Umbilical cord (tissue), 2 donors: ENCODE data around the gene ADCY4. TPM values are rescaled to one million over a fixed set of nuclear protein-coding genes. Genes with fewer than 3 reads are reported as not detected.

ENCODE experiments used
- DNase-seq: peaks from one replicate; pipeline ENCODE4 v3.0.0-alpha.2; 2015; ENCODE audit warnings: low spot score
- total RNA-seq: library from RNA; depleted of rRNA; stranded (reverse); fragments of >200 nt; gene quantifications from one replicate; pipeline ENCODE4 v1.2.3, GENCODE V29; 2014; ENCODE audit warnings: low replicate concordance; ENCODE audit not compliant: insufficient read depth

The ADCY4 gene
- total RNA-seq, 1 donor from 2014 or later: 8.2 TPM

DNA sequence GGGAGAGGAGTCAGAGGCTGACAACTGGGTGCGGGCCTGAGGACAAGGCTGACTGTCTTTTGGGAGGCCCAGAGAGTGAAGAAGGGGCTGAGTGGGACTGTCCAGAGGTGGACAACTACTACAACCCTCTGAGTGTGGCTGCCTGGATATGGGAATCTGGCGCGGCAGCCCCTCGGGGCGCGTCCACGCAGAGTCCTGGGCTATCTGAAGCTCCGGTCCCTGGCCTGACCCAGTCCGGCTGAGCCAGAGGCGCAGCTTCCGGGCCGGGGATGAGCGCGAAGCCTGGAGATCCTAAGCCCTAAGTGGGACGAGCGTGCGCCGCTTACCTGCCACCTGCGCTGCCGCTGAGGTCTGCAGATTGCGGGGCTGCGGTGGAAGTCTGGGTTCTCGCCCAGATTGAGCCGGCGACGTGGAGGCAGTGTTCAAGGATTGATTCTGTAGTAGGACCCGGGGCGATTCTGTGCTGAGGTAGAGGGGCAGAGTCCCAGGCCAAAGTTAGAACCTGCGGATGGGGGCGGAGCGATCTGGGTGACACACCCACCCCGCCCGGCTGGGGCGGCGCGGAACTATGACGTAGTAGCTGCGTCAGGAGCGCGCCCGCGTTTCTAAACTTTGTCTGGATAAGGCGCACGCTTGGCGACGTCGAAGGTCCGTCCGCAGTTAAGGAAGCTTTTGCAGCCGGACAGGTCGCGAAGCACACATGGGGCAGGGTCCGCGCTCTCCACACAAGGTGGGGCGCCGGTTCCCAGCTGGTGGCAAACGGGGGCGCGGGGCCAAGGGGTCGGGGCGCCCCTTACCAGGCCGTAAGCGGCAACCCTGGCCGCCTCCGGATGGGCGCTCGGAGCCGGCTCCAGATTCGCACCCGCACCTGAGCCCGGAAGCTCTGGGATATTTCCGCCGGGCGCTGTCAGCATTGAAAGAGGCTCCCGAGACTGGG is 35.3 kb downstream of the ADCY4 start, which contains the start of the genes DHRS1 and NOP9:
Gene DHRS1 (minus strand): TSS at position 526 of the 937 bp plus-strand sequence. CDS start 674 bp downstream, outside the sequence.
Gene NOP9 (plus strand): TSS at position 596 of the 937 bp plus-strand sequence. CDS start 105 bp downstream, at position 701.
- peak; percentile 90 for DNase-seq

DNA sequence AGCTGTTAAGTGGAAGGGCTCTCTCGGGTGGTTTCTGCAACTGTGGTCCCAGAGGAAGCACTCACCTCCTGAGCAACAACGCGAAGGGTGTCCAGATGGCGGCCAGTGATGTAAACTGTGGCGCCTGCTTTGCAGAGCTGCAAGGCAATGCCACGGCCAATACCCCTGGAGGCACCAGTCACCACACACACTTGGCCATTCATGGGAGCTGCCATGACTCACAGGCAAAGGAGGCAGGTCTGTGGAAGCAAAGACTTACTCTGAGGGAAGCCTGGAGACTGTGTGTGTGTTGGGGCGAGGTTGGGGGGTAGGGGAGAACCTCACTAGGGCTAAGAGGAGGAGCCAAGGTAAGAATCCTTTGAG is 36.0 kb downstream of the ADCY4 start:
- no peak for DNase-seq

DNA sequence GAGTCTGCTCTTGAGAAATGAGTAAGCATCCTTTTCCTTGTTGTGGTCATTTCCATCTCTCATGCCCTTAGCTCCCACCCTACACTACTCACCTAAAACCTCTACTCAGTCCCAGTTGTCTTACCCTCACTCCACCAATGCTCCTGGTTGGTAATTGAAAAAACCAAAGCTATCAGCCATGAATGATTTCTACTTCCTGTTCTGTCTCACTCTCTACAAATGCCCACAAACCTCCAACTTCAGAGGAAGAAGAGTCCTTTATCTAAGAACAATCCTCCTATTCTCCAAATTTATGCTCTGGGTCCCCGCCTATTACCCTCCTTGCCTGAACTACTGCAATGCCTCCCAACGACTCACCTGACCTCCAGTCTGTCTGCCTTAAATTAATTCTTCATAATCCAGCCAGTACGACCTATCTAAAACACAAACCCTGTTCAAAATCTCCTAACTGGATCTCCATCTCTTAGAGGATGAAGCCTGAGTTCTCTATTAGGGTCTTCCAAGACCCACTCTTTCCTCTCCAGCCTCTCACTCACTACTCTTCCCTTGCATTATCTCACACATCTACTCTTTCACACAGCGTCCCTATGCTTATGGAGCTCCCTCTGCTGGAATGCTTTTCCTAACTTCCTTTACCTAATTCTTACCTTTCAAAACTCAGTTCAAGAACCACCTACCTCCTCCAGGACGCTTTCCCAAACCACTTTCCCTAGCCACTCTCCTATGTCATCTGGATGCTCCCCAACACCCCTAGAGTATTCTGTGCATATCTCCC is 37.5 kb downstream of the ADCY4 start:
- peak; percentile 38 for DNase-seq

DNA sequence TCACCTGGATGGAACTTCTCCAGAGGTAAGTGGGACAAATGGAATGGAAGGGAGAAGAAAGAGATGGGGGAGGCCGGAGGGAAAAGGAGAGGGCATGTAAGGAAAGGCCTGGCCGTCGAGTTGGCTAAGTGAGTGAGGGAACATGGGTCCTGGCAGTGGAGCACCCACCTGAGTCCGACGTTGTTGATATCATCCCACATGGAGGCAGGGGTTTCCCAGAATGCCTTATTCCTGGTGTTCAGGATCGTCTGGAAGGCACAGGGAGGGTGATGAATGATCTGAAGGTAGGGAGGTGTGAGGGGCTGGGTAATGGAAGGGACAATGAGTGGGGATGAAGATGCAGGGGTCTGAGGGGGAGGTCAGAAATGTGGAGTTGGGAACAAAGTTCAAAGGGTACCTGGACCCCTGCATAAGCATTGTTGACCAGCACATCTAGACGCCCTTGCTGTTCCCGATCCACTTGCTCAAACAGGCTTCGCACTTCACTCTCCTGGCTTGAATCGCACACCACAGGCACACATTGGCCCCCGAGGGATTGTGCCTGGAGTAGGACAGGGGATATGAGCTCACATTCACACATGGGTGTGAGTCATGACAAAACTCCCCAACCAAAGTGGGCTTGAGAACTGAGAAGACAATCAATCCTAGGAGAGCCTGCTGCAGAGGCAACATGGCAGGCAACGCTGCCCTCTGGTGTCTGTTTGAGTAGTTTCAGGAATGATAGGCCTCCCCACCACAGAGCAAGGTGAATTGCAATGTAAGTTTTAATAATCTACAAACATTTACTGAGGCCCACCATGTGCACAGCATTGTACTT is 38.3 kb downstream of the ADCY4 start:
- DNase-seq: peak; percentile 81

DNA sequence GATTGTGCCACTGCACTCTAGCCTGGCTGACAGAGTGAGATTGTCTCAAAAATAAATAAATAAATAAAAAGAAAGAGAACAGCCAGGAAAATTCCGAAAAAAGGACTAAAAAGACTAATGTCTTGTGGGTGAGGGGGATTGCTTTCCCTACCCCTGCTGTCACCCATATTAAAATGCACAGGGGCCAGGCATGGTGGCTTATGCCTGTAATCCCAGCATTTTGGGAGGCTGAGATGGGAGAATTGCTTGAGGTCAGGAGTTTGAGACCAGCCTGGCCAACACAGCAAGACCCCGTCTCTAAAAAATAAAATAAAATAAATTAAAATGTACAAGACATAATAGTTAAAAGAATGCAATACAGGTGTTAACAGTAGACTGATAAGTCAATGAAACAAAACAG is 41.3 kb downstream of the ADCY4 start:
- no peak for DNase-seq

DNA sequence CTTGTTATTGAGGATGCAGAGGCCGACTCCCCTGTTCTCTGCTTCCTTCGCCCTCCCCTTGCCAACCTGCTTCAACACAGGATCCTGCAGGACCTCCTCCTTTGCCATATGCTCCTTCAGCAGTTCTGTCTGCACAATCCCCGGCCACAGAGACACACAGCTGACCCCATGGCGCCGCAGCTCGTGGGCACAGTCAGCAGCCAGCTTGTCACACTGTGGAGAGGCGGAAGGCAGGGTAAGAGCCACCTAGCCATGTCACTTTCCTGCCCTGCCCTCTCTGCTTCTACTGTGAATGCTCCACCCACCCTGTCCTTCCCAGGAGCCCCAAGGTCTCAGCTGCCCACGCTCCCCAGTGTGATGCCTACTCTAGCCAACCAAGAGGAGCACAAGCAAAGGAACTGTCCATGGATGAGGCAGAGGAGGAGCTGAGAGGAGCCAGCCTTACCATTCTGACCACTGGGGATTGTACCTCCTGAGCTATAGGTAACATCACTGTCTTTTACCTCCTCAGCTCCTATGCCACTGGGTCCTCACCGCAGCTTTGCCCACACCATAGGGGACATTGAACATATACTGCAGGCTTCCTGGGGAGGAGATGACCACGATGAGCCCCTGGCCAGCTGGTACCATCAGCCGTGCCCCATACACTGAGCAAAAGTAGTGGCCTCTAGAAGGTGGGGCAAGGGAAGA is 42.6 kb downstream of the ADCY4 start:
- no peak for DNase-seq

DNA sequence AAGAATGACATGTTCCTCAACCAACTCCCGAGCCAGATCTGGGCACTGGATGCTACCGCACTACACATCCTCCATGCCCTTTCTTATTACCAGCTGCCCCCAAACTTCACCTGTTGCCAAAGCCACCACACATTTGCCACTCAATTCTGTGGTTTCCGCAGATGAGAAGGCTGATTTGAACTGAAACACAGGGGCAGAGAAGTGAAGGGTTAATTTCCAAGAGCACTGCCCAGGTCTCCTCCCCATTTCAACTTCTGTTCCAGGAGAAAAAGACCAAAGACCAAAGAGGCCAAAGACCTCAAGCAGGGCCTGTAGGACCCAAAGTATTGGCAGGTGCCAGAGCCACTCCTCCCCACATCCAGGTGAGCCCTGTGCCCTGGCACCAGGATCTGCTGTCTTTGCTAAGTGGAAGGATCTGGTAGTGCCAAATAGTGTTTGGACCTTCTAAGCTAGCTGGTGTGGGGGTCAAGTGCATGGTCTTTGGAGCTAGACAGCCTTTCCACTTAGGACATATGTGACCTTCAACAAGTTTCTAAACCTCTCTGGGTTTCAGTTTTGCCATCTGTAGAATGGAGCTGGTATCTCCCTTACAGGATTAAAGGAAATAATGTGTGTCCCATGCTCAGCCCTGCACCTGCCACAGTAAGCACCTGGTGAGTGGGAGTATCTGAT is 43.3 kb downstream of the ADCY4 start:
- no peak for DNase-seq

DNA sequence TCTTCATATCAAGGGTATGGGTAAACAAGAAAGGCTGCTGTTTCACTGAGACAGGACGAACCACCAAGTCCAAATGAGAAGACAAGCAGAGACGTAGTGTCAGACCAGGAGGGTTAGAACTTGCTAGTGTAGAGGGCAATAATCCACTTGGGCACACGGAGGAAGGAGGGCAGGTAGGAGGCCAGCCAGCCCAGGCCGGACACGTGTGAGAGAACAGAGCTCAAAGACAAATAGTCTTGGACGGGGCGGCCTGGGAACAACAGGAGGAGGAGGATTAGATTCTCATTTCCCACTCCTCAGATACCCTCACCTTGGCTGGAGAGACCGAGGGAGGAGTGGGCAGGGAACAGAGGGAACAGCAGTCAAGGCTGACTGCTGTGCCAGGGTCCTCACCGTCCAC is 44.1 kb downstream of the ADCY4 start:
- no peak for DNase-seq

DNA sequence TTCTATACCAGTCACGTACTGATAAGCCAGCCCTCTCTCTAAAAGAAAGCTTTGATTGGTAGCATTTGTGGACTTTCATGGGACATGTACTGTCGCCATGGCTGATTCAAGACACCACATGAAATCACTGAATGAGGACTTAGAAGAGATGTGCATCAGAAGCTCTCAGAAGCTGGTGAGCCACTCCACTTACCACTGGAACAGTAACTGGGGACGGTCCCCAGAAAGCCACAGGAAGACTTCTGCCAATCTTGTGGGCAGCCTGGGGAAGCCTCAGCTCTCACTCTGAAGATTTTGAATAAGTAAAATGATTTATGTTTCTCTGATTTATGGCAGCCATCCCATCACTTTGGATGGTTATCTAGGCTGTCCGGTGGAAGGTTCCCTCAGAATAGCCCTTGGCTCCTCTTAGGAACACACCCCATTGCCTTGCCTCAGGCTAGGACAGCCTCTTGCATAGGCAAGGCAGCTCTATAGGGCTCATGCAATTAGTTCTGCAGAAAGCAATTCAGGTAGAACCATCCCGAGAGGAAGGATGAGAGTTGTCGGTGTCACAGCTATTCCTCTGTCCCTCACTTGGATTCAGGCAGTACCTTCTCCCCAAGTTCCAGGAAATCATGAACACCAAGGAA is 45.1 kb downstream of the ADCY4 start:
- no peak for DNase-seq

DNA sequence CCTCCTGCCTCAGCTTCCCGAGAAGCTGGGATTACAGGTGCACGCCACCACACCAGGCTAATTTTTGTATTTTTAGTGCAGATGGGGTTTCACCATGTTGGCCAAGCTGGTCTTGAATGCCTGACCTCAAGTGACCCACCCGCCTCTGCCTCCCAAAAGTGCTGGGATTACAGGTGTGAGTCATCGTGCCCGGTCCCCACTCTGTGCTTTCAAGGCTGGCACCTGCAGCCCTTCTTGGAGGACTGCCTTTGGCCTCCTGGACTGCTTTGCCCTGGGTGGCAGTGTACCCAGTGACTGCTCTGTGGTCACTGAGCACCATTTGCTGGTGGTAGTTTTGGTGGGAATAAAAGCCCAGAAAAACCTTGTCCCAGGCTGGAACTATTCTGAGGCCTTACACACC is 47.9 kb downstream of the ADCY4 start:
- DNase-seq: no peak

DNA sequence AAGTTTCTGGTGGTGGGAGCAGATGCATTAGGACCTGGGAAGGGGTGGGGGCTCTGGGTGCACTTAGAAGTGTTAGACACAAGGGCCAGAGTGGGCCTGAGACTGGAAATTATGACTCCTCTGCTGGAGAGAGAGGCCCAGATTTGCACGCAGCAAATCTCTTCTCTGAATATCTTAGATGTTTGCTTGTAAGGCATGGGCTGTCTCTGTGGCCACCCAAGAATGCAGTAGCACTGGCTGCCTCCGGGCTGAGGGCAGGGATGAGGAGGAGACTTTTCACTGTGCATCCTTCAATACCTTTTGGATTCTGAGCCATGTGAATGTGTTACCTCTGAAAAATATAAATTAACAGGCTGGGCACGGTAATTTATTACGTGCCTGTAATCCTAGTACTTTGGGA is 49.5 kb downstream of the ADCY4 start:
- DNase-seq: peak; percentile 49

DNA sequence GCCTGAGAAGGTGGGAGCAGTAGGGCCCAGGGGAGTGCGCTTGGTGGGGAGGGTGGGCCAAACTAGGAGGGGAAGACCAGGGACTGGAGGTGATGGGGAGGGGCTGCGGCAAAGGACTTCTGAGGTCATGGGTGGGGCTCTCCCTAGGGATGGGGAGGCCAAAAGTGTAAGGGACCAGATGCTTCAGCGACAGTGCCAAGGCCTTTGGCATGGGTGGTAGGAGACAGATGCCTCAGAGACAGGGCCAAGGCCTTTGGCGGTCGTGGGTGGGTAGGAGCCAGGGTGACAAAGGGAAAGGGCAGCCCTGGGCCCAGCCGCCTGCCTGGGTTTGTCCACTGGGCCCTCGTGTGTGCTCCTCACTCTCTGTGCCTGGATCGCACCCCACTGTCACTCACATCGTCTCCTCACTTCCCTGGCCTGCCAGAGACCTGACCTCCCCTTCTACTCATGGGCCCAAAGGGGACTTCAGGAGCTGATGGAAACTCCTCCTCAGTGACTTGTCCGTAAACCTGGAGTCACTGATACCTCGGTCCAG is 50.3 kb downstream of the ADCY4 start:
- DNase-seq: no peak

DNA sequence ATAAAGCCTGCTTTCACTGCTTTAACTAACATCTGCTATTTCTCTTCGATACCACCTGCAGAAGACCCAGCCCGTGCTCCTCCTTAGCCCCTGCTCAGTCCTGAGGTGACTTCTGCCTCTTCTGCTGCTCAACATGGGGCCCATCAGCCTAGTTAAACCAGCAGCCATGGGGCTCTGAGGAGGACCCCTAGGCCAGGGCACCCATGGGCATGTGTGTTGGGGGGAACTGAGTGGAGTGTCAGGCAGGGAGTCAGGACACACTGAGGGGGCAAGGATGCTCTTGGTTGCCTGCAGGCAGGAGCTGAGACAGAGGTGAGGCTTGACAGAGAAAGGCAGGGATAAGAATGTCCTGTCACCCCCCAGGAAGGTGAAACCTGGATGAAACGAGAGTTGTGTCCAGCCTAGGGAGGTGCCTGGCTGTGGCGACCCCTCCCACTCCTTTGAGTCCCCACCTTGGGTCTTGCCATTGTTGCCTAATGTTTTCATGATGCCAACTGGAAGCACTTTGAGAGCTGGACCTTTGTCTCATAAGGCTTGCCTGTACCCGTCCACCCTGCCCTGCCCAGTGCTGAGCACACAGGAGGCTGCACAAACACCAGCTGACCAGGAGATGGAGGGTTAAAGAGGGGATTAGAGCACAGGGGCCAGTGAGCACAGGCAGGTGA is 50.9 kb downstream of the ADCY4 start:
- DNase-seq: no peak

DNA sequence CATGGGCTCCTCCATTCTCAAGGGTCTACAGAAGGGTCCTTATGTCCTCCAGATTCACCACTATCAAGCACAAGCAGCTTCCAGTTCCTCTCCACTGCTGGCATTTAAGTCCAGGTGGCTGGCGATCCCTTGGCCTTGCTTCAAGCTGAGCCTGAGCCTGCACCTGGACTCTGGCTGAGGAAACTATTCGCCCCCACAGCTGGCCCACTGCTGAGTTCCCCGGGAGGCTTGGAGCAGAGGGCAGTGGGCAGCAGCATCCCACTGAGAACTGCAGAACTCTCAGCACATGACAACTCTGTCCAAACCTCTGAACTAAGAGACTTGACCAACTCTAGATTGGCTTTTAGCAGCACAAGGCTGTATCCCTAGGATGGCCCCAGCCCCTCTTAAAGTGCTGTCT is 52.1 kb downstream of the ADCY4 start:
- no peak for DNase-seq

DNA sequence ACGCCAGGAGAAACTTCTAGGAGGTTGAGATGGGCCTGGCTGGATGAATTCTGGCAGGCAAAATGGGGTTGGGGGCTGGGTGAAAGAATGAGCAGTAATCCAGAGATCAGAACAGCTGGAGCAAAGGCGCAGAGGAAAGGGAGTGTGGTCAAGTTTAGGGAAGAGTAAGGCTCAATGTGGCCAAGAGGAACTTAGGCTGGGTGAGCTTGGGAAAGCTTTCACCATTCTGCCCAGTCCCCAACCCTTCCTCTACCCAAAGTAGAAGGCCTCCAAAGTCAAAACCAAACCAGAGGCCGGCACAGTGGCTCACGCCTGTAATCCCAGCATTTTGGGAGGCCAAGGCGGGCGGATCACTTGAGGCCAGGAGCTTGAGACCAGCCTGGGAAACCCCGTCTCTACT is 53.2 kb downstream of the ADCY4 start:
- no peak for DNase-seq

DNA sequence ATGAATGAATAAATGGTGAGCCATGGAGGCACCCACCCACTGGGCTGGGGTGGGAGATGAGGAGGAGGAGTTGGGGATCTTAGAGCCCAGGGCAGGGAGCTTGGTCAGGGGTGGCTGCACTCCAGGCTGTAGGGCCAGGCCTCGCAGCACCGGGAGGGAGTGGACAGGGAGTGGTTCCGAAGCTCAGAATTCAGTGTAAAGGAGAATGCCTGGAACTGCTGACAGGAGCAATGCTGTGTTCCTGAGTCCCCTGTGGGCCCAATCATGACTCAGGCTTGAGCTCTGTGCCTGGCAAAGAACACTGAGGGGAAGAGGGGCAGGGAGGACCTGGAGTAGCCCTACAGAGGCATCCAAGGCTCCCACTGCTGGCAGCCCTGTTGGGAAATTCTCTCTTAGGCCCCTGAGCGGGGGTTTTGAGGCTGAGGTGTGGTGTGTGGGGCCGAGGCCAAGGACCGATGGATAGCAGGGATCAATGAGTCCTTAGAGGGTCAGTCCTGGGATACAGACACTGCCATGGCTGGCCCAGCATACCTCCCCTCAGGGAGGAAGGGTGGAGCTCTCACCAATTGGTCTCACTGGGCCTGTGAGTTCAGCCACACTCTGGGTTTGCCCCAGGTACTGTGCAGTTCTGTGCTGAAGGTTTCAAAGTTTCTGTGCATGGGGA is 53.9 kb downstream of the ADCY4 start:
- peak; percentile 40 for DNase-seq

DNA sequence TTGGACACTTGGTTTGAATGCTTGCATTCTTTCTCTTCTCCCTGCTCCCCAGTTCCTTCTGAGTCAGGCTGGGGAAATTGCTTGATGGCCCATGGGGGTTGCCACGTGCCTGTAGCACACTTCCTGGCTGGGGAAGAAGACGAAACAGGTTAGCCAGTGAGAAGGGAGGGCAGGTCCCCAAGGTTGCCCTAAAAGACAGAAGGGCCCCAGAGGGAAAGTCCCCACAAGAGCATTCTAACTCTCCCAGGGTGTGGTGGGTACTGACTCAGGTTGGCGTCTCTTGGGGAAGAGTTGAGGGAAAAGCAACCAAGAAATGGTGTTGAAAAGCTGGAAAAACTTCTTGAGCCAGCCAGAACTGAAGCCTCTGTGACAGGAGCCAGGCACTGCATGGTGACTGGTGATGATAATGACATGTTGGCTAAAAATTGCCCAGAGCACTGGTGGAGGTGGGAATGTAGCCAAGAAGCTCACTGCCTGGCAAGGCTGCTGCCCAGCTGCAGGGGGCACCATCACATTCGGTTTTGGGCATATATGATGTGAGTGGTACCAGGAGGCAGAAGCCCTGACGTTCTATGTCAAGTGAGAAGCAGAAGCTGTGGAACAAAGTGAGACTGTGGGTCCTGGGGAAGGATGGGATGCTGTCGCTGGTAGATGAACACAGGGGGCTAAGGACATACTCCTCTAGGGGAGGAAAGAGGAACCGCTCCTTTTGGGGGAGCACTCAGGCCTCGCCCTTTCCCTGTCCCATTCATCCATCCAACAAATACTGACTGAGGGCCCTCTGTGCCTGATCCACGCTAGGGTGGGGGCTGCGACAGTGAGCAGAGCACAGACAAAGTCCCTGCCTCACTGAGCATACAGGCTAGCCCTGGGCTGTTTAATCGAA is 55.3 kb downstream of the ADCY4 start:
- DNase-seq: no peak

DNA sequence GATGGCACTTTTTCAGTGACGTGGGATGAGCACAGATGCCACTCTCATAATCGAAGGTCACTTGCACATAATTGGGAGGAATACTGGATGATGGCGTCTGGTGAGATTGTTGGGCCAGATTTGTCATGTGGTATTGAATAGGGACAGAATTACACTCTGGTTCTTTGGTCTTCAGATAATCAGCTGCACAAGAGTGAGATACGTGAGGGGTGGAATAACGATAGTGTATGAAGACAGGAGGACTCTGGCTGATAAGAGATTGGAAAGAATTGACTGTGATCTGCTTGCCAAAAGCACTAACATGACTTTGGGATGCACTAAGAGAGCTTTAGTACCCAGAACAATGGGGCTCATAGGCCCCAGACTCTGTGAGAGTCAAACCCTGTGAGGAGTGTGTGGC is 56.4 kb downstream of the ADCY4 start:
- no peak for DNase-seq
